IPS-15b (cell line): ENCODE results near the gene TRAK2.

Experiments
- H3K27me3 ChIP-seq: one replicate; pipeline ENCODE4 v1.6.1; 2013; ENCODE audit warnings: low read length; ENCODE audit not compliant: control insufficient read depth, insufficient read depth
- H3K36me3 ChIP-seq: one replicate; pipeline ENCODE4 v1.6.1; 2013; ENCODE audit warnings: low read length; ENCODE audit not compliant: control insufficient read depth, insufficient read depth
- H3K4me1 ChIP-seq: one replicate; pipeline ENCODE4 v1.6.1; 2013; ENCODE audit warnings: mild to moderate bottlenecking, low read length; ENCODE audit not compliant: control insufficient read depth, insufficient read depth
- H3K4me3 ChIP-seq: one replicate; pipeline ENCODE4 v1.5.1; 2013; ENCODE audit warnings: low read depth, low read length
- H3K9ac ChIP-seq: one replicate; pipeline ENCODE4 v1.6.1; 2013; ENCODE audit warnings: low read depth, mild to moderate bottlenecking, low read length
- H3K9me3 ChIP-seq: one replicate; pipeline ENCODE4 v1.6.1; 2013; ENCODE audit warnings: mild to moderate bottlenecking, low read length; ENCODE audit not compliant: control insufficient read depth, insufficient read depth

TRAK2 gene

GRCh38 chr2:201408931-201409330 lies 42.3 kb downstream of the TRAK2 start:
- Histone ChIP-seq H3K4me1 (peaks cover 6% of the 10 kb centered on the region), H3K27me3 (no peaks in the 10 kb centered on the region), H3K9me3 (no peaks in the 10 kb centered on the region), H3K36me3 (no peaks in the 10 kb centered on the region), H3K9ac (no peak overlapping the region), H3K4me3 (no peak overlapping the region)

- Histone ChIP-seq H3K4me3 (no peak overlapping the region), H3K9ac (no peak overlapping the region), H3K4me1 (no peaks in the 10 kb centered on the region), H3K27me3 (no peaks in the 10 kb centered on the region), H3K9me3 (no peaks in the 10 kb centered on the region), H3K36me3 (no peaks in the 10 kb centered on the region)
Measured at GRCh38 chr2:201407265-201407664, 44.0 kb downstream of the TRAK2 start.

- no peak overlapping the region for H3K9ac ChIP-seq
- no peaks in the 10 kb centered on the region for H3K9me3 ChIP-seq
- H3K4me1 ChIP-seq, result no peaks in the 10 kb centered on the region
- H3K36me3 ChIP-seq, result no peaks in the 10 kb centered on the region
- no peak overlapping the region for H3K4me3 ChIP-seq
- H3K27me3 ChIP-seq, result no peaks in the 10 kb centered on the region
Measured at GRCh38 chr2:201406077-201406662, 45.1 kb downstream of the TRAK2 start.

- Histone ChIP-seq H3K36me3 (no peaks in the 10 kb centered on the region), H3K4me1 (no peaks in the 10 kb centered on the region), H3K9ac (no peak overlapping the region), H3K27me3 (no peaks in the 10 kb centered on the region), H3K4me3 (no peak overlapping the region), H3K9me3 (no peaks in the 10 kb centered on the region)
Measured at GRCh38 chr2:201404699-201405280, 46.5 kb downstream of the TRAK2 start.

GRCh38 chr2:201403880-201404279 lies 47.4 kb downstream of the TRAK2 start:
- no peaks in the 10 kb centered on the region for H3K27me3 ChIP-seq
- no peak overlapping the region for H3K4me3 ChIP-seq
- H3K4me1 ChIP-seq, result no peaks in the 10 kb centered on the region
- H3K36me3 ChIP-seq, result no peaks in the 10 kb centered on the region
- no peaks in the 10 kb centered on the region for H3K9me3 ChIP-seq
- H3K9ac ChIP-seq, result no peak overlapping the region

GRCh38 chr2:201402651-201403562 lies 48.4 kb downstream of the TRAK2 start:
- H3K4me3 ChIP-seq, result no peak overlapping the region
- no peaks in the 10 kb centered on the region for H3K4me1 ChIP-seq
- H3K27me3 ChIP-seq, result no peaks in the 10 kb centered on the region
- H3K36me3 ChIP-seq, result no peaks in the 10 kb centered on the region
- H3K9ac ChIP-seq, result no peak overlapping the region
- no peaks in the 10 kb centered on the region for H3K9me3 ChIP-seq

GRCh38 chr2:201401815-201402214 lies 49.4 kb downstream of the TRAK2 start:
- Histone ChIP-seq H3K4me3 (no peak overlapping the region), H3K27me3 (no peaks in the 10 kb centered on the region), H3K4me1 (no peaks in the 10 kb centered on the region), H3K9ac (no peak overlapping the region), H3K9me3 (no peaks in the 10 kb centered on the region), H3K36me3 (peaks cover 3% of the 10 kb centered on the region)

GRCh38 chr2:201396595-201396994 lies 54.7 kb downstream of the TRAK2 start:
- H3K9me3 ChIP-seq, result no peaks in the 10 kb centered on the region
- peaks cover 3% of the 10 kb centered on the region for H3K36me3 ChIP-seq
- H3K9ac ChIP-seq, result no peak overlapping the region
- no peaks in the 10 kb centered on the region for H3K27me3 ChIP-seq
- no peaks in the 10 kb centered on the region for H3K4me1 ChIP-seq
- no peak overlapping the region for H3K4me3 ChIP-seq

GRCh38 chr2:201383136-201383535 lies 68.1 kb downstream of the TRAK2 start:
- Histone ChIP-seq H3K4me1 (peaks cover 4% of the 10 kb centered on the region), H3K36me3 (peaks cover 7% of the 10 kb centered on the region), H3K9ac (no peak overlapping the region), H3K4me3 (no peak overlapping the region), H3K27me3 (no peaks in the 10 kb centered on the region), H3K9me3 (no peaks in the 10 kb centered on the region)

GRCh38 chr2:201378496-201379397 lies 72.5 kb downstream of the TRAK2 start:
- no peak overlapping the region for H3K9ac ChIP-seq
- peaks cover 7% of the 10 kb centered on the region for H3K36me3 ChIP-seq

GRCh38 chr2:201377218-201377617 lies 74.0 kb downstream of the TRAK2 start:
- H3K4me1 ChIP-seq, result peaks cover 4% of the 10 kb centered on the region
- H3K4me3 ChIP-seq, result no peak overlapping the region
- H3K27me3 ChIP-seq, result no peaks in the 10 kb centered on the region
- H3K36me3 ChIP-seq, result peaks cover 7% of the 10 kb centered on the region
- H3K9ac ChIP-seq, result no peak overlapping the region
- no peaks in the 10 kb centered on the region for H3K9me3 ChIP-seq

More at GRCh38 chr2:201378496-201379397, 72.5 kb downstream of the TRAK2 start:
- no peaks in the 10 kb centered on the region for H3K27me3 ChIP-seq
- peaks cover 4% of the 10 kb centered on the region for H3K4me1 ChIP-seq
- H3K9me3 ChIP-seq, result no peaks in the 10 kb centered on the region
- no peak overlapping the region for H3K4me3 ChIP-seq
